HepG2 (cell line): ENCODE data around the gene SHC1. TPM values are rescaled to one million over a fixed set of nuclear protein-coding genes. Genes with fewer than 3 reads are reported as not detected.

Experiments used
- ATF2 ChIP-seq: sonication (generic); formaldehyde crosslinking; IDR thresholded peaks from 2 replicates; pipeline ENCODE4 v1.4.0; 2020; ENCODE audit warnings: missing genetic modification reagents
- CC2D1A ChIP-seq: sonication (generic); formaldehyde crosslinking; IDR thresholded peaks from 2 replicates; pipeline ENCODE4 v1.8.1; 2023; ENCODE audit warnings: mild to moderate bottlenecking, missing genetic modification reagents
- DZIP1 ChIP-seq: sonication (generic); formaldehyde crosslinking; IDR thresholded peaks from 2 replicates; pipeline ENCODE4 v1.5.0; 2020; ENCODE audit warnings: mild to moderate bottlenecking, missing genetic modification reagents
- FOXA3 ChIP-seq: IDR thresholded peaks from 2 replicates; pipeline ENCODE4 v1.6.1; 2016; ENCODE audit warnings: missing genetic modification reagents, missing compliant biosample characterization
- HHEX ChIP-seq: IDR thresholded peaks from 2 replicates; pipeline ENCODE4 v1.6.1; 2016; ENCODE audit warnings: control low read depth
- IRF9 ChIP-seq: sonication (generic); formaldehyde crosslinking; IDR thresholded peaks from 2 replicates; pipeline ENCODE4 v1.8.0; 2022; ENCODE audit warnings: missing genetic modification reagents, mild to moderate bottlenecking, borderline replicate concordance
- MED13 ChIP-seq: sonication (generic); formaldehyde crosslinking; IDR thresholded peaks from 2 replicates; pipeline ENCODE4 v1.5.0; 2020; ENCODE audit warnings: missing genetic modification reagents
- PRPF4 ChIP-seq: fragments of 200-400 bp; formaldehyde crosslinking; IDR thresholded peaks from 2 replicates; pipeline ENCODE4 v1.6.1; 2016; ENCODE audit warnings: low read length, low read depth; ENCODE audit not compliant: poor library complexity, severe bottlenecking
- SNAPC4 ChIP-seq: sonication (generic); formaldehyde crosslinking; IDR thresholded peaks from 2 replicates; pipeline ENCODE4 v1.4.0; 2020; ENCODE audit warnings: mild to moderate bottlenecking, missing genetic modification reagents
- ZNF101 ChIP-seq: sonication (generic); formaldehyde crosslinking; IDR thresholded peaks from 2 replicates; pipeline ENCODE4 v1.4.0; 2020; ENCODE audit warnings: mild to moderate bottlenecking, low read depth, missing genetic modification reagents, borderline replicate concordance
- ZNF33A ChIP-seq: sonication (generic); formaldehyde crosslinking; IDR thresholded peaks from 2 replicates; pipeline ENCODE4 v1.5.1; 2020; ENCODE audit warnings: missing genetic modification reagents, mild to moderate bottlenecking, moderate library complexity, borderline replicate concordance
- ZNF547 ChIP-seq: sonication (generic); formaldehyde crosslinking; IDR thresholded peaks from 2 replicates; pipeline ENCODE4 v1.5.1; 2020; ENCODE audit warnings: mild to moderate bottlenecking, missing genetic modification reagents
- ZNF740 ChIP-seq: sonication (generic); formaldehyde crosslinking; IDR thresholded peaks from 2 replicates; pipeline ENCODE4 v1.4.0; 2020; ENCODE audit warnings: missing genetic modification reagents
- polyA plus RNA-seq, 8 experiments: library from polyadenylated mRNA; depleted of rRNA in 3 of 8; stranded (reverse) in 7 of 8; unstranded in 1 of 8; fragments of >200 nt; fragmentation: Illumina TruSeq in 4 of 8; extraction: Trizol in 4 of 8; gene quantifications; 2 replicates each; pipeline versions ENCODE4 v1.2.1 to v1.2.3, GENCODE V29; 2011 to 2016; ENCODE audit warnings: low read depth in 4 of 8, missing spikeins in 1 of 8, mixed read lengths in 1 of 8; ENCODE audit not compliant: insufficient read depth in 1 of 8
- total RNA-seq, 5 experiments: library from RNA; depleted of rRNA; stranded (reverse); fragments of >200 nt; fragmentation: Illumina TruSeq; extraction: Trizol; gene quantifications; 2 replicates each; pipeline ENCODE4 v1.2.3, GENCODE V29; 2016; ENCODE audit warnings: low read depth in 1 of 5
- TF ChIP-seq, protein P1 (sequence below): IDR thresholded peaks from 2 replicates; pipeline ENCODE4 v1.6.1; 2016

The SHC1 gene
- total and polyA plus RNA-seq, 2 of the 13 experiments (the other 11 are each of a cell fraction or from before 2014, with no cell fraction given): 52.0 to 137 TPM

DNA sequence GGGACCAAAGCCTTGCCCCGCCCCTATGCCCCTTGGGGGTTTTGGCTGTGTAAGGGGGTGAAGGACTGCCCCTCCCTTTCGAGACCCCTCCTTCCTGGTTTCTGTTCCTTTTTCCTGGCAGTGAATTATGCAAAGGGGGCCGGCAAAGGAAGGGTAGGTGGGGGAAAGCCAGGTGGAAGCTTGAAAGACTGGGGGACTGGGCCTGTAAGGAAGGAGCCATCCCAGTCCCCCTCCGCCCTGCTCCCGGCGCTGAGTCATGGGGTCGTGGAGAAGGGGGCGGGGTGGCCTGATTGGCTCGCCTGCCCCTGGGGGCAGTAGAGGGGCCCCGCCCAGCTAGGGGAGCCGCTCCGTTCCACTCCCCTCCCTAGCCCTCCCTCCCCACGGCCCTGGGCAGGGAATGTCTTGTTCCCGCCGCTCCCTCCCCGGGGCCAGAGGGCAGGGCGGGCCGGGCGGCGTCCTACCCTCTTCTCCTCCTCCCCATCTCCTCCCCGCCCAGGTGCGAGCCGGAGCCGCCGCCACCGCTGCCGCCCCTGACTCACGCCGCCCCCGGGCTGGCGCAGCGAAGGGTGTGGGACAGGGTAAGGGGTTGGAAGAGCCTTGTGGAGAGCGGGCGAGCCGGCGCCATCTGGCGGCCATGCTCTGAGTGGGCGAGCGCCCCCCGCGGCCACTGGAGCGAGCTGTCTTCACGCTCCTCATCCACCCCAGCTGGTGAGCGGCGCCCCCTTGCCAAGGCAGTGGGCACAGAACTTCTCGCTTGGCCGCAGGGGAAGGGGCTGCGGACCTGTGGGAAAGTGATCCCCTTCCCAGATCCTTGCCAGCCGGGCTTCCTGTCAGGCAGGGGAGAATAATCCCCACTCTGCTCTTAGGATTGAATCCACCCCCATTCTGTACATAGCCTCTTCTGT, 46.7 kb upstream of the SHC1 start (continued):
- peak; percentile 53; the same call in 1 of the 2 replicates for TF ChIP-seq SNAPC4 (CRISPR knock-in tag)
- no peak for TF ChIP-seq ZNF101 (CRISPR knock-in tag)
- peak; percentile 69; the same call in 1 of the 2 replicates for TF ChIP-seq IRF9 (CRISPR knock-in tag)
- TF ChIP-seq PRPF4: no peak
- peak; percentile 87; the same call in 1 of the 2 replicates for TF ChIP-seq ZNF547
- TF ChIP-seq DZIP1: no peak
- no peak for TF ChIP-seq ZNF33A (CRISPR knock-in tag)
- no peak for TF ChIP-seq ZNF740
- peak; percentile 61; the same call in 1 of the 2 replicates for TF ChIP-seq ATF2 (CRISPR knock-in tag)
- TF ChIP-seq FOXA3: no peak; the same call in 1 of the 2 replicates
- peak; percentile 68; the same call in 1 of the 2 replicates for TF ChIP-seq MED13 (CRISPR knock-in tag)
- TF ChIP-seq, protein P1, sequence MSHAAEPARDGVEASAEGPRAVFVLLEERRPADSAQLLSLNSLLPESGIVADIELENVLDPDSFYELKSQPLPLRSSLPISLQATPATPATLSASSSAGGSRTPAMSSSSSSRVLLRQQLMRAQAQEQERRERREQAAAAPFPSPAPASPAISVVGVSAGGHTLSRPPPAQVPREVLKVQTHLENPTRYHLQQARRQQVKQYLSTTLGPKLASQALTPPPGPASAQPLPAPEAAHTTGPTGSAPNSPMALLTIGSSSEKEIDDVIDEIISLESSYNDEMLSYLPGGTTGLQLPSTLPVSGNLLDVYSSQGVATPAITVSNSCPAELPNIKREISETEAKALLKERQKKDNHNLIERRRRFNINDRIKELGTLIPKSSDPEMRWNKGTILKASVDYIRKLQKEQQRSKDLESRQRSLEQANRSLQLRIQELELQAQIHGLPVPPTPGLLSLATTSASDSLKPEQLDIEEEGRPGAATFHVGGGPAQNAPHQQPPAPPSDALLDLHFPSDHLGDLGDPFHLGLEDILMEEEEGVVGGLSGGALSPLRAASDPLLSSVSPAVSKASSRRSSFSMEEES (CRISPR knock-in tag): 0 out of 2 replicates have a peak, but pooled peaks have one; percentile 41
- no peak for TF ChIP-seq HHEX (CRISPR knock-in tag)
- no peak for TF ChIP-seq CC2D1A
